Measurements from ENCODE around the gene ANKRD62. TPM values are rescaled to one million over a fixed set of nuclear protein-coding genes. Genes with fewer than 3 reads are reported as not detected.

ANKRD62 gene
- total and polyA plus RNA-seq, 9 of the 15 experiments (the other 6 are each of a cell fraction or from before 2014, with no cell fraction given), result 0.16 to 1.1 (median 0.45) TPM; not detected in 1

DNA sequence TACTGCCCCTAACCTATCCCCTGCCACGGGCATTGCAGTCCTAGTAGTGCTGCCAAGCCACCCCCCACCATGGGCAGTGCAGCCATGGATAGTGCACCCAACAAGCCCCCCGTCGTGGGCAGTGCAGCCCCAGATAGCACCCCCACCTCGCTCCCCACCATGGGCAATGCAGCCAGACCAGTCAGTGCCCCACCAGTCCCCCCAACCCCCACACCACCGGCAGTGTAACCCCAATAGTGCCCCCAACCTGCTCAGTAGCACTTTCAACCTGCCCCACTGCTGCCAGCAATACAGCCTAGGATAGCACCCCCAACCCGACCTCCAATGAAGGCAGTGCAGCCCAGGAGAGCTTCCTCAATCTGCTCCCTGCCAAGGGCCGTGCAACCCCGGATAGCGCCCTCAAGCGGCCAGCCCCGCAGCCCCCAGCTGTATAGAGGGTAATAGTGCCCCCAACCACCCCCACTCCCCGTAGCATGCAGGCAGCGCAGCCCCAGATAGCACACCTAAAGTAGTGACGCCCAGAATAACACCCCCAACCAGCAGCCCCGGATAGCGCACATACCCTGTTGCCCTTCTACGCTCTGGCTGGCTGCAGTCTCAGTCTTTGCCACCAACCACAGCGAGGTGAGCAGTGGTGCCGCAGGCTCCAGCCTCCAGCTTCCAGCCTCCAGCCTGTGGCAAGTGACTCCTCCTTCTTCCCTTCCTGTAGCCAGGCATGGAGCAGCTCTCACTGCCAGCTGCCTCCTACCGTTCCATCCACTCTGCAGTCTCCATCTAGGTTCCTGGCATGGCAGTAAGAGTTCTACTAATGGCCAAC is 45.4 kb upstream of the ANKRD62 start:
- no peak overlapping the region for H3K9ac ChIP-seq (ENCODE audit: insufficient read depth in 1 of 2, low read depth in 2 of 2, low read length in 2 of 2)
- H3K27me3 ChIP-seq (ENCODE audit: control insufficient read depth in 2 of 2, insufficient read depth in 2 of 2, low read length in 2 of 2), result peaks cover 2 to 24% of the 10 kb centered on the region in 2 experiments; a peak in 2 of 5 replicates
- no TSS peak for BruUV-seq (replicated peaks)
- no peak for TF ChIP-seq ZNF23 (CRISPR knock-in tag; IDR thresholded peaks at IDR 0.05)
- TF ChIP-seq, protein P1, sequence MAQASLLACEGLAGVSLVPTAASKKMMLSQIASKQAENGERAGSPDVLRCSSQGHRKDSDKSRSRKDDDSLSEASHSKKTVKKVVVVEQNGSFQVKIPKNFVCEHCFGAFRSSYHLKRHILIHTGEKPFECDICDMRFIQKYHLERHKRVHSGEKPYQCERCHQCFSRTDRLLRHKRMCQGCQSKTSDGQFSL (CRISPR knock-in tag; IDR thresholded peaks at IDR 0.05), result no peak
- TF ChIP-seq, protein P1 (tag; IDR thresholded peaks at IDR 0.05), result peak in 1 of 2 experiments; percentile 49; a peak in 1 of 4 replicates
- TF ChIP-seq, protein P2, sequence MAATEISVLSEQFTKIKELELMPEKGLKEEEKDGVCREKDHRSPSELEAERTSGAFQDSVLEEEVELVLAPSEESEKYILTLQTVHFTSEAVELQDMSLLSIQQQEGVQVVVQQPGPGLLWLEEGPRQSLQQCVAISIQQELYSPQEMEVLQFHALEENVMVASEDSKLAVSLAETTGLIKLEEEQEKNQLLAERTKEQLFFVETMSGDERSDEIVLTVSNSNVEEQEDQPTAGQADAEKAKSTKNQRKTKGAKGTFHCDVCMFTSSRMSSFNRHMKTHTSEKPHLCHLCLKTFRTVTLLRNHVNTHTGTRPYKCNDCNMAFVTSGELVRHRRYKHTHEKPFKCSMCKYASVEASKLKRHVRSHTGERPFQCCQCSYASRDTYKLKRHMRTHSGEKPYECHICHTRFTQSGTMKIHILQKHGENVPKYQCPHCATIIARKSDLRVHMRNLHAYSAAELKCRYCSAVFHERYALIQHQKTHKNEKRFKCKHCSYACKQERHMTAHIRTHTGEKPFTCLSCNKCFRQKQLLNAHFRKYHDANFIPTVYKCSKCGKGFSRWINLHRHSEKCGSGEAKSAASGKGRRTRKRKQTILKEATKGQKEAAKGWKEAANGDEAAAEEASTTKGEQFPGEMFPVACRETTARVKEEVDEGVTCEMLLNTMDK (IDR thresholded peaks at IDR 0.05; ENCODE audit: borderline replicate concordance, insufficient read depth, low read depth, low read length, poor library complexity, severe bottlenecking), result peak; percentile 15
- TF ChIP-seq, protein P3, sequence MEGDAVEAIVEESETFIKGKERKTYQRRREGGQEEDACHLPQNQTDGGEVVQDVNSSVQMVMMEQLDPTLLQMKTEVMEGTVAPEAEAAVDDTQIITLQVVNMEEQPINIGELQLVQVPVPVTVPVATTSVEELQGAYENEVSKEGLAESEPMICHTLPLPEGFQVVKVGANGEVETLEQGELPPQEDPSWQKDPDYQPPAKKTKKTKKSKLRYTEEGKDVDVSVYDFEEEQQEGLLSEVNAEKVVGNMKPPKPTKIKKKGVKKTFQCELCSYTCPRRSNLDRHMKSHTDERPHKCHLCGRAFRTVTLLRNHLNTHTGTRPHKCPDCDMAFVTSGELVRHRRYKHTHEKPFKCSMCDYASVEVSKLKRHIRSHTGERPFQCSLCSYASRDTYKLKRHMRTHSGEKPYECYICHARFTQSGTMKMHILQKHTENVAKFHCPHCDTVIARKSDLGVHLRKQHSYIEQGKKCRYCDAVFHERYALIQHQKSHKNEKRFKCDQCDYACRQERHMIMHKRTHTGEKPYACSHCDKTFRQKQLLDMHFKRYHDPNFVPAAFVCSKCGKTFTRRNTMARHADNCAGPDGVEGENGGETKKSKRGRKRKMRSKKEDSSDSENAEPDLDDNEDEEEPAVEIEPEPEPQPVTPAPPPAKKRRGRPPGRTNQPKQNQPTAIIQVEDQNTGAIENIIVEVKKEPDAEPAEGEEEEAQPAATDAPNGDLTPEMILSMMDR (IDR thresholded peaks at IDR 0.05 in 2 of 3, conservative IDR thresholded peaks at IDR 0.05 in 1 of 3; ENCODE audit: insufficient read depth in 2 of 3, low read depth in 1 of 3, low read length in 3 of 3), result peak; percentile 24 to 66 (median 28); a peak in 3 of 6 replicates
- ChIA-PET POLR2A (interaction anchor here (0.7 to 1.1 kb wide), 2 partner anchors 20 to 121 kb away, joined by 3 read pairs; no protein-coding TSS in a partner anchor), CTCF (ENCODE audit: low intra/inter-chr PET ratio) (interaction anchor here (0.6 kb wide), 1 partner anchor 710 kb away, joined by 5 read pairs; no protein-coding TSS in a partner anchor)
- H3K4me2 ChIP-seq (ENCODE audit: insufficient read depth, low read length), result no peak overlapping the region
- in situ Hi-C loops (cut with MboI) (no loop called here), intact Hi-C loops (cut with micrococcal nuclease) (no loop called here)
- ATAC-seq, result peak; percentile 78
- H3K36me3 ChIP-seq (ENCODE audit: control insufficient read depth, insufficient read depth, low read length), result no peaks in the 10 kb centered on the region
- H3K9me3 ChIP-seq (replicated peaks; ENCODE audit: control insufficient read depth, insufficient read depth, low read depth, low read length), result no peaks in the 10 kb centered on the region
- peaks cover 0 to 5% of the 10 kb centered on the region in 2 experiments; a peak in 2 of 5 replicates for H3K4me1 ChIP-seq (replicated peaks in 1 of 2; ENCODE audit: control insufficient read depth in 2 of 2, insufficient read depth in 2 of 2, low read length in 2 of 2)
- H4K20me1 ChIP-seq (replicated peaks; ENCODE audit: control insufficient read depth, insufficient read depth, low read length), result no peaks in the 10 kb centered on the region; the same call in 1 of the 2 replicates
- no peak for DNase-seq (ENCODE audit: extremely low read depth in 1 of 4, low spot score in 3 of 4)
- H3K27ac ChIP-seq (ENCODE audit: extremely low read depth, low read depth, low read length), result no peak overlapping the region
- no peaks in the 10 kb centered on the region for H3K79me2 ChIP-seq (ENCODE audit: control insufficient read depth, insufficient read depth, low read length)
- H3K4me3 ChIP-seq, result no peak overlapping the region
- no peaks in the 10 kb centered on the region for H3K9me1 ChIP-seq (ENCODE audit: control insufficient read depth, insufficient read depth, low read length)
- FAIRE-seq, result no peak
- 7% methylated on average over 19 of the region's 20 CpGs for WGBS (ENCODE audit: insufficient coverage, low coverage, missing lambda C conversion rate)
- H2AFZ ChIP-seq (ENCODE audit: low read depth, low read length), result no peak overlapping the region

Data from K562 (cell line).